Upper lobe of left lung (tissue), 4 donors: ENCODE data around the gene GPR89B.
"Not testable (repeated sequence)": the region's sequence is repeated elsewhere in the genome, so short reads cannot be mapped to it uniquely, and the experiment has no call there.

Experiments
- CTCF ChIP-seq, 6 experiments: fragments of 450-650 bp in 4 of 6; fragments of 200-600 bp in 2 of 6; sonication (generic) in 2 of 6; IDR thresholded peaks; one replicate each; pipeline ENCODE4 v1.5.1; 2016 to 2019; ENCODE audit warnings: antibody characterized with exemption in 6 of 6
- POLR2A ChIP-seq, 4 donors: fragments of 450-650 bp; IDR thresholded peaks; one replicate each; pipeline ENCODE4 v1.5.1; 2016 to 2017; ENCODE audit warnings: antibody characterized with exemption in 4 of 4, mild to moderate bottlenecking in 2 of 4

DNA sequence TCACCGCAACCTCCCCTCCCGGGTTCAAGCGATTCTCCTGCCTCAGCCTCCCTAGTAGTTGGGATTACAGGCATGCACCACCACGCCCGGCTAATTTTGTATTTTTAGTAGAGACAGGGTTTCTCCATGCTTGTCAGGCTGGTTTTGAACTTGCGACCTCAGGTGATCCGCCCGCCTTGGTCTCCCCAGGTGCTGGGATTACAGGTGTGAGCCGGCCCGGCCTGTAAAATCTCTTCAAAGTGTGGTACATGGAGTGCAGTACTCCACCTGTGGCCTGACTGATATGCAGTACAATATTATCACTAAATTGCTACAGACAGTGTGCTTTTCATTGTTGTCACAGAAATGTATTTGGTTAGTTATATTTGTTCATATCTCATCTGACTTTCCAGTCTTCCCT, 531 bp upstream of the GPR89B start:
- TF ChIP-seq CTCF, POLR2A (IDR thresholded peaks at IDR 0.05): not testable (repeated sequence)
